Measurements from ENCODE around the gene SRSF4. TPM values are rescaled to one million over a fixed set of nuclear protein-coding genes. Genes with fewer than 3 reads are reported as not detected.

The SRSF4 gene
- 33.5 and 44.0 TPM in 2 replicates for total RNA-seq

DNA sequence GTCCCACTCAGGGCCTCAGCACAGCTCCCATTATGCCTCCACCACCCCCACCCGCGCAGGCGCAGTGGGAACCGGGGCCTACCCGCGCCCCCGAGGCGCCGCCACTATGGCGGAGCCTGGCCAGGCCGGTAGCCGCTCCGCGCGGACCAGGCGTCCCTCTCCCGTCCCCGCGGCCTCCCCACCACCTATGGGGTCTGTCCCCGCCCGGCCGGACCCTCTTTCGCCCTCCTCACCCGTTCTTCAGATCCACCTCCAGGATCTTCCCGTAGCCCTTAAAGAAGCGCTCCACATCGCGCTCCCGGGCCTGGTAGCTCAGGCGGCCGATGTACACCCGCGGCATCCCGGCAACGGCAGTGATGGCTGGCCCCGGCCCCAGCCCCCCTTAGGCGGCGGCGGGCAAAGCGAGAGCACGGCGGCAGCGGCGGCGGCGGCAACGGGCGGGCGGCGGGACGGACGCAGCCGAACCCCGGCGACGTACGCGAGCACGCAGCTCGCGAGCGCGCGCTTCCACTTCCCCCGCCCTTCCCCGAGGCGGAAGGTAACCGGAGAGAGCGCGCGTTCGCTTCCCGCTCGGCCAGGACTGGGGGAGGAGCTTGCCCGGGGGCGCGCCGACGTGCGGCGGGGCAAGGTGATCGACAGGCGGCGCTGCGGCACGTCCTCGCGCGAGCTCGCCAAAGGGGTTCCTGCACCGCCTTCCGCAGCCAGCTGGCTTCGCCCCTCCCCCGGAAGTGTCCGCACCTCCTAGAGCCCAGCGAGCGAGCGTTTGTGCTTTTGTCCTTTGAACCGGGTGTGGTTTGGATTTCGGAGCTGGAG is at the start of gene SRSF4:
Gene SRSF4, minus strand, starts transcription at position 488 of the 813 bp plus-strand sequence. Its CDS starts 148 bp downstream, at position 340.
- TF ChIP-seq, protein P1, sequence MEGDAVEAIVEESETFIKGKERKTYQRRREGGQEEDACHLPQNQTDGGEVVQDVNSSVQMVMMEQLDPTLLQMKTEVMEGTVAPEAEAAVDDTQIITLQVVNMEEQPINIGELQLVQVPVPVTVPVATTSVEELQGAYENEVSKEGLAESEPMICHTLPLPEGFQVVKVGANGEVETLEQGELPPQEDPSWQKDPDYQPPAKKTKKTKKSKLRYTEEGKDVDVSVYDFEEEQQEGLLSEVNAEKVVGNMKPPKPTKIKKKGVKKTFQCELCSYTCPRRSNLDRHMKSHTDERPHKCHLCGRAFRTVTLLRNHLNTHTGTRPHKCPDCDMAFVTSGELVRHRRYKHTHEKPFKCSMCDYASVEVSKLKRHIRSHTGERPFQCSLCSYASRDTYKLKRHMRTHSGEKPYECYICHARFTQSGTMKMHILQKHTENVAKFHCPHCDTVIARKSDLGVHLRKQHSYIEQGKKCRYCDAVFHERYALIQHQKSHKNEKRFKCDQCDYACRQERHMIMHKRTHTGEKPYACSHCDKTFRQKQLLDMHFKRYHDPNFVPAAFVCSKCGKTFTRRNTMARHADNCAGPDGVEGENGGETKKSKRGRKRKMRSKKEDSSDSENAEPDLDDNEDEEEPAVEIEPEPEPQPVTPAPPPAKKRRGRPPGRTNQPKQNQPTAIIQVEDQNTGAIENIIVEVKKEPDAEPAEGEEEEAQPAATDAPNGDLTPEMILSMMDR (IDR thresholded peaks at IDR 0.05; ENCODE audit: insufficient read depth, low read depth, low read length), result peak; percentile 50
- DNase-seq (ENCODE audit: low read depth), result peak; percentile 99
- peak within 1 kb of the TSS; percentile 76 for H3K4me3 ChIP-seq (ENCODE audit: low read depth, low read length)

DNA sequence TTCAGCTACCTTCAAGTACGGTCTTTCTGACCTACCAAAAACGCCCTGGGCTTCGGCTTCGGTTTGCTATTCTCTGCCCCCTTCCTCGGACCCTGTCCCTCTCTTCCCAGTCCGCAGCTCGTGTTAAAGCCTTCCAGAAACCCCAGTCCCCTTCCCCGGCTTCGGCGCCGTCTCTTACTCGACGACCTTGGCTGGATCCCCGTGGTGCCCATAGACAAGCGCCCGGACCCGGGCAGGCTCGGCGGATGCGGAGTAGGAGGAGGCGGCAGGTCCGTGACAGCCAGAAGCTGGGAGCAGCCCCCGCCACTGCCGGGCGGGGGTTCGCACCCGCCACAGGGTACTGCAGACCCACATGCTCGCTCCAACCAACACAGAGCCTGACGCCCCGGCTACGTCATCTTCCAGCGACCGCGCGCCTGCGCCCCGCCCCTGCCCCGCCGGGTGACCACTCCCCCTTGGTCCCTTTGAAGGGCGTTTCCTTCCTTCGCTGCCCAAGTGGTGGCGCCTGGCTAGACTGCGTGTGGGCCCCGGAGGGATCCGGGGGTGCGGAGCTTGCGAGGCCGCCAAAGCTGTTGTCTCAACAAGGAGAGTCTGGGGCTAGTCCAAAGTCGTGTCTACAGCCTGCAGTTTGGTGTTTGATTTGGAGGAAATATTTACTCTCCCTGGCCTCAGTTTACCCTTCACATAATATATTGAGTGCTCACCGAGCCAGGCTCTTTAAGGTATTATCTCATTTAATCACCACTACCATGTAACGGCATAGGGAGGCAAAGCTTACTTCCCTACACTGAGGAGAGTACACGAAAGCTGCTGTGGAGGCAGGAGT is 49.1 kb upstream of the SRSF4 start, which contains the start of gene MECR:
Gene MECR, minus strand, starts transcription at position 382 of the 826 bp plus-strand sequence. Its CDS starts 28 bp downstream, at position 354.
- DNase-seq (ENCODE audit: low read depth), result peak; percentile 92
- H3K4me3 ChIP-seq (ENCODE audit: low read depth, low read length), result peak within 1 kb of the TSS; percentile 77
- TF ChIP-seq, protein P1 (IDR thresholded peaks at IDR 0.05; ENCODE audit: insufficient read depth, low read depth, low read length), result peak; percentile 10

DNA sequence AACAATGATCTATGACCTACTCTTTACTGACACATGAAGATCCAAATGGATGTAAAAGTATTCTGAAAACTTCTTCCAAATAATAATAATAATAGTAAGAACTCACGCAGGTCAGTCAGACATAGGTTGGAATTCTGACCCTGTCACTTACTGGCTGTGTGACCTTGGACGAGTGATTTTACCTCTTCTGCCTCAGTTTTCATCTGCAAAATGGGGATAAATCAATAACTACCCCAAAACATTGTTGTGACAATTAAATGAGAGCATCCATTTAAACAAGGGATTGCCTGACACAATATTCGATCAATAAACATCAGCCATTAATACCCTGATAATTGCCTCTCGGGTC is 48.5 kb upstream of the SRSF4 start:
- peak overlapping the region; percentile 77 for H3K4me3 ChIP-seq (ENCODE audit: low read depth, low read length)
- DNase-seq (ENCODE audit: low read depth), result no peak
- TF ChIP-seq, protein P1 (IDR thresholded peaks at IDR 0.05; ENCODE audit: insufficient read depth, low read depth, low read length), result no peak

DNA sequence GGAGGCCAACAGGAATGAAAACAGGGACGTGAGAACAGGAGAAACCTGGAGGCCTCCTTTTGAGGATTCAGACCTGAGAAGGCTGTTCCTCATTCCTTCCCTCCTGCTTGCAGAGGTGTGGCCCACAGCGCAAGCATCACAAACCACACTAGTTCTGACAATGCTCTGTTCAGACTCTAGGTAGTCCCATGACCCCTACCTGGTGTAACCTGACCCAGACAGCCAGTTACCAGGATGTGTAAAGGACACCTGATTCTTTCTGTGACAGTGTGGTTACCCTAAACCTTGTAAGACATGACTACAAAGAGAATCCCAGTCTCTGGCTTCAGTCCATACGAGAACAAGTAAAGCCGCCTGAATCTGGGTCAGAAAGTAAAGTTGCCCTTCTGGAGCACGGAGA is 45.8 kb upstream of the SRSF4 start:
- no peak for DNase-seq (ENCODE audit: low read depth)
- no peak overlapping the region for H3K4me3 ChIP-seq (ENCODE audit: low read depth, low read length)
- TF ChIP-seq, protein P1 (IDR thresholded peaks at IDR 0.05; ENCODE audit: insufficient read depth, low read depth, low read length), result no peak

DNA sequence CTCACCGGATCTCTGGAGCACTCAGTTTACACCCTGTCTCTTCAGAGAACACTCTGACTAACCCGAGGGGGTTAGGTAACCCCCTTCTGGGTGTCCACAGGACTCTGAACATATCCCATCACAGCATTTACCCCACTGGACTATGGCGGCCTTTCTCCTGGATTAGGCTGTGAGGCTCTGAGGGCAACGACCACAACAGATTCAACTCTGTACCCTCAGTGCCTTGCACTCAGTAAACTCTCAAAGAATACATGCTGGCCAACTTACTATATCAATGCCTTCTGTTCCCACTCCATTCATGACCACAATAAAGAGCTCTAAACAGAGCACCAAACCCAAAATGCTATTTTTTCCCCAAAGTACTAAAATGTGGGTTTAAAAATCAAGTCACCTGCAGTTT is 43.7 kb upstream of the SRSF4 start:
- no peak overlapping the region for H3K4me3 ChIP-seq (ENCODE audit: low read depth, low read length)
- TF ChIP-seq, protein P1 (IDR thresholded peaks at IDR 0.05; ENCODE audit: insufficient read depth, low read depth, low read length), result no peak
- DNase-seq (ENCODE audit: low read depth), result no peak

DNA sequence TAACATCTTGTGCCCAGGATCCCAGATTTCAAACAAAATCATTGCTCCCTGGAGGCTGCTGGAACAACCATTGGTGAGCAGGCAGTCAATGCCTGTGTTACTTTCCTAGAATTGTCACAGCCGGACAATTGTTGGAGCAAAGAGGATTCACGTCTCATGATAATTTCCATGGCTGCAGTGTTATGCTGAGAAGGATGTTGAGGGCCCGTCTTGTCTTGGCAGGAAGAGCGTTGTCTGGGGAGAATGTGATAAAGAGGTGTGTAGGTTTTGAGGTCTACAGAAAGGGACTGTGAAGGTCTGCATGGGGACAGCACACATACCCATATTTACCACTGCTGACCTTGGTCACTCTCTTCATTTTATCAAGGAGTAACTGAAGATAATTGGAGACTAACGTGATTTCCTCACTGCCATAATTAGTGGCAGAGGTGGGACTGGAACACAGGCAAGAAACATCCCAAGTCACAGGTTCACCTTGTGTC is 42.7 kb upstream of the SRSF4 start:
- TF ChIP-seq, protein P1 (IDR thresholded peaks at IDR 0.05; ENCODE audit: insufficient read depth, low read depth, low read length), result no peak
- DNase-seq (ENCODE audit: low read depth), result no peak
- H3K4me3 ChIP-seq (ENCODE audit: low read depth, low read length), result no peak overlapping the region

Measured in fibroblast of villous mesenchyme (primary cell).